ENCODE measurements around the gene ZFAND4.

- TF ChIP-seq TAF1 (IDR thresholded peaks at IDR 0.05; ENCODE audit: low read depth) (no peak), USF1 (IDR thresholded peaks at IDR 0.05) (no peak), REST (IDR thresholded peaks at IDR 0.05; ENCODE audit: low read depth) (no peak), MAX (IDR thresholded peaks at IDR 0.05) (no peak), EP300 (IDR thresholded peaks at IDR 0.05; ENCODE audit: borderline replicate concordance) (no peak)
These were observed 15.3 kb downstream of the ZFAND4 start for GRCh38 chr10:45657033-45657926.

Measured in Ishikawa (cell line).